ENCODE results near the gene HPS3. TPM values are rescaled to one million over a fixed set of nuclear protein-coding genes. Genes with fewer than 3 reads are reported as not detected.

Gene HPS3
- total and polyA plus RNA-seq, 2 of the 4 experiments (the other 2 are of a cell fraction) = 15.2 to 24.2 TPM

DNA sequence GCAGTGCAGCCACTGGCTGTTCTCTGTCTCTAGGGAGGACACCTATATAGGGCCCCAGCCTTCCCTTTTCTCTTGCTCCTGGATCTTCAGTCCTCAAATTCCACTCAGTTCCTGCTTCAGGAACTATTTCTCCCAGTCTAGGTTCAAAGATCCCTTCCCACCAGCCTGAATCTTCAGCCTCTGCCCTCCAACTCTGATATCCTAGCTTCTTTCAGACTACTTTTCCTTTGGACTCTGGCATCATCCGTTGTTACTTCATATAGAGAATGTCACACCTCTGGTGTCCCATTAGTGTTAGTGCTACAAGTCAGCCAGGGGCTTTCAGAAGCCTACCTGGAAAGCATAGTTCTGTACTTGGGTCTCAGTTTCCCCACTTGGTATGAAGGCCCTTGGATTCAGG is 10.0 kb upstream of the HPS3 start:
- no TSS peak for BruUV-seq (replicated peaks)
- WGBS, 2 experiments (ENCODE audit: extremely low coverage in 2 of 2, insufficient read length in 1 of 2) = no CpG with 5 or more reads among the region's 1 CpG
- Histone ChIP-seq H3K18ac (ENCODE audit: low read depth, low read length) (no peak overlapping the region), H3K4ac (ENCODE audit: low read depth, low read length) (no peak overlapping the region), H4K8ac (ENCODE audit: low read depth in 2 of 2, low read length in 2 of 2) (no peak overlapping the region), H3K56ac (ENCODE audit: extremely low read depth, insufficient read depth, low read length) (no peak overlapping the region), H3K4me2 (ENCODE audit: low read depth, low read length) (no peak overlapping the region), H3K27me3 (ENCODE audit: control insufficient read depth, insufficient read depth, low read length) (no peaks in the 10 kb centered on the region), H3K9me3 (ENCODE audit: control insufficient read depth, insufficient read depth, low read length) (no peaks in the 10 kb centered on the region), H2AFZ (replicated peaks; ENCODE audit: low read length, poor library complexity) (no peak overlapping the region), H4K20me1 (ENCODE audit: insufficient read depth, low read length) (no peaks in the 10 kb centered on the region), H4K91ac (ENCODE audit: insufficient read depth, low read depth, low read length) (no peak overlapping the region; the same call in 1 of the 2 replicates), H2AK9ac (replicated peaks; ENCODE audit: low read depth, low read length, poor library complexity) (no peak overlapping the region), H3K79me1 (ENCODE audit: low read depth in 1 of 2, low read length in 2 of 2) (no peaks in the 10 kb centered on the region), H3K4me1 (ENCODE audit: control insufficient read depth, insufficient read depth, low read length) (no peaks in the 10 kb centered on the region), H3K9ac (ENCODE audit: low read depth, low read length) (no peak overlapping the region), H2BK15ac (ENCODE audit: low read depth, low read length) (no peak overlapping the region), H3K14ac (replicated peaks; ENCODE audit: low read depth, low read length) (no peak overlapping the region), H3K4me3 (ENCODE audit: insufficient read depth, low read depth, low read length) (no peak overlapping the region), H2AK5ac (ENCODE audit: low read depth, low read length) (no peak overlapping the region), H3K27ac (ENCODE audit: insufficient read depth, low read length) (no peak overlapping the region), H3K9me1 (ENCODE audit: insufficient read depth, low read length) (no peaks in the 10 kb centered on the region), H3K36me3 (ENCODE audit: control insufficient read depth, insufficient read depth, low read length) (no peaks in the 10 kb centered on the region), H2BK120ac (ENCODE audit: low read depth, low read length) (no peak overlapping the region), H2BK20ac (ENCODE audit: low read depth, low read length) (no peak overlapping the region), H3K23ac (ENCODE audit: low read depth, low read length) (no peak overlapping the region), H2BK5ac (ENCODE audit: low read depth, low read length, poor library complexity, severe bottlenecking) (no peak overlapping the region), H4K5ac (ENCODE audit: low read depth, low read length) (no peak overlapping the region)
- DNase-seq (no peak), ATAC-seq (ENCODE audit: low read depth) (no peak)
- ChIA-PET CTCF (interaction anchor here (1.0 to 1.7 kb wide), 7 partner anchors 68 to 214 kb away, joined by 3 to 8 read pairs (median 4); partner anchors contain the start of gene TM4SF18), POLR2A (ENCODE audit: unreplicated experiment) (no interaction called here)
- no peak for TF ChIP-seq MAZ (IDR thresholded peaks at IDR 0.05; ENCODE audit: borderline replicate concordance, low read depth, low read length)
- no peak for TF ChIP-seq CEBPB (IDR thresholded peaks at IDR 0.05; ENCODE audit: low read depth, low read length)
- TF ChIP-seq CTCF (conservative IDR thresholded peaks at IDR 0.05; ENCODE audit: low read depth, low read length) = no peak
- no peak for TF ChIP-seq NFE2L2 (IDR thresholded peaks at IDR 0.05; ENCODE audit: low read depth, low read length)
- TF ChIP-seq, protein P1, sequence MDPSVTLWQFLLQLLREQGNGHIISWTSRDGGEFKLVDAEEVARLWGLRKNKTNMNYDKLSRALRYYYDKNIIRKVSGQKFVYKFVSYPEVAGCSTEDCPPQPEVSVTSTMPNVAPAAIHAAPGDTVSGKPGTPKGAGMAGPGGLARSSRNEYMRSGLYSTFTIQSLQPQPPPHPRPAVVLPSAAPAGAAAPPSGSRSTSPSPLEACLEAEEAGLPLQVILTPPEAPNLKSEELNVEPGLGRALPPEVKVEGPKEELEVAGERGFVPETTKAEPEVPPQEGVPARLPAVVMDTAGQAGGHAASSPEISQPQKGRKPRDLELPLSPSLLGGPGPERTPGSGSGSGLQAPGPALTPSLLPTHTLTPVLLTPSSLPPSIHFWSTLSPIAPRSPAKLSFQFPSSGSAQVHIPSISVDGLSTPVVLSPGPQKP (IDR thresholded peaks at IDR 0.05; ENCODE audit: borderline replicate concordance, low read depth, low read length) = no peak
- no peak for TF ChIP-seq FOS (IDR thresholded peaks at IDR 0.05; ENCODE audit: low read depth, low read length)
- TF ChIP-seq RCOR1 (IDR thresholded peaks at IDR 0.05; ENCODE audit: insufficient replicate concordance, low read length) = no peak
- no peak for TF ChIP-seq SMC3 (IDR thresholded peaks at IDR 0.05; ENCODE audit: low read depth, low read length)
- no peak for TF ChIP-seq POLR2A (IDR thresholded peaks at IDR 0.05; ENCODE audit: low read depth, low read length)
- dilution Hi-C loops (cut with HindIII; ENCODE audit: low sequenced_read_pairs, unreplicated experiment) (no loop called here), in situ Hi-C loops (cut with MboI; ENCODE audit: low sequenced_read_pairs) (loop anchor here (5.0 to 25.0 kb wide), 4 partner anchors 153 to 593 kb away; no protein-coding TSS in a partner anchor), intact Hi-C loops (cut with micrococcal nuclease) (no loop called here)

Measured in IMR-90 (cell line).